SH-SY5Y (cell line): ENCODE results near the gene ADORA3.

Experiments used
- GATA2 ChIP-seq: IDR thresholded peaks from 2 replicates; pipeline ENCODE4 v1.6.1; 2011; ENCODE audit warnings: mild to moderate bottlenecking, low read depth, low read length
- GATA3 ChIP-seq: IDR thresholded peaks from 2 replicates; pipeline ENCODE4 v1.6.1; 2011; ENCODE audit warnings: low read depth, mild to moderate bottlenecking, low read length, moderate library complexity

The ADORA3 gene

GRCh38 chr1:111490220-111490619 lies 13.2 kb downstream of the ADORA3 start:
- TF ChIP-seq GATA2 (no peak), GATA3 (no peak)

- no peak for TF ChIP-seq GATA2
- TF ChIP-seq GATA3, result no peak
Observed at GRCh38 chr1:111489604-111490003, 13.8 kb downstream of the ADORA3 start.

GRCh38 chr1:111488669-111489068 lies 14.8 kb downstream of the ADORA3 start:
- no peak for TF ChIP-seq GATA3
- TF ChIP-seq GATA2, result no peak

GRCh38 chr1:111487133-111487532 lies 16.3 kb downstream of the ADORA3 start:
- TF ChIP-seq GATA3, result no peak
- TF ChIP-seq GATA2, result no peak

GRCh38 chr1:111486431-111486830 lies 17.0 kb downstream of the ADORA3 start:
- TF ChIP-seq GATA3 (no peak), GATA2 (no peak)

GRCh38 chr1:111484391-111485026 lies 18.9 kb downstream of the ADORA3 start:
- no peak for TF ChIP-seq GATA2
- no peak for TF ChIP-seq GATA3

- TF ChIP-seq GATA2 (no peak), GATA3 (no peak)
Observed at GRCh38 chr1:111483876-111484275, 19.6 kb downstream of the ADORA3 start.

GRCh38 chr1:111483166-111483565 lies 20.3 kb downstream of the ADORA3 start:
- TF ChIP-seq GATA2 (no peak), GATA3 (no peak)

- TF ChIP-seq GATA3 (no peak), GATA2 (no peak)
Observed at GRCh38 chr1:111481387-111482221, 21.8 kb downstream of the ADORA3 start.

GRCh38 chr1:111480674-111481073 lies 22.8 kb downstream of the ADORA3 start:
- no peak for TF ChIP-seq GATA2
- no peak for TF ChIP-seq GATA3

- TF ChIP-seq GATA2, result no peak
- TF ChIP-seq GATA3, result no peak
Observed at GRCh38 chr1:111476761-111477309, 26.6 kb downstream of the ADORA3 start.

- TF ChIP-seq GATA3, result no peak
- TF ChIP-seq GATA2, result no peak
Observed at GRCh38 chr1:111476214-111476613, 27.2 kb downstream of the ADORA3 start.

GRCh38 chr1:111475701-111476100 lies 27.7 kb downstream of the ADORA3 start:
- TF ChIP-seq GATA3, result no peak
- TF ChIP-seq GATA2, result no peak

- TF ChIP-seq GATA2 (no peak), GATA3 (no peak)
Observed at GRCh38 chr1:111474521-111474920, 28.9 kb downstream of the ADORA3 start.

GRCh38 chr1:111474106-111474505 lies 29.3 kb downstream of the ADORA3 start:
- TF ChIP-seq GATA2 (no peak), GATA3 (no peak)
